RPMI7951 (cell line): ENCODE data around the gene MAML3. TPM values are rescaled to one million over a fixed set of nuclear protein-coding genes. Genes with fewer than 3 reads are reported as not detected.

Experiments used
- DNase-seq: peaks from one replicate; pipeline ENCODE4 v3.0.0-alpha.2; 2012; ENCODE audit warnings: low read depth
- total RNA-seq: library from RNA; depleted of rRNA; stranded (reverse); fragments of >200 nt; shearing (Covaris generic); gene quantifications from 2 replicates; pipeline ENCODE4 v1.2.3, GENCODE V29; 2014; rRNA removed

The MAML3 gene
- total RNA-seq, result 1.9 and 3.2 TPM in 2 replicates

DNA sequence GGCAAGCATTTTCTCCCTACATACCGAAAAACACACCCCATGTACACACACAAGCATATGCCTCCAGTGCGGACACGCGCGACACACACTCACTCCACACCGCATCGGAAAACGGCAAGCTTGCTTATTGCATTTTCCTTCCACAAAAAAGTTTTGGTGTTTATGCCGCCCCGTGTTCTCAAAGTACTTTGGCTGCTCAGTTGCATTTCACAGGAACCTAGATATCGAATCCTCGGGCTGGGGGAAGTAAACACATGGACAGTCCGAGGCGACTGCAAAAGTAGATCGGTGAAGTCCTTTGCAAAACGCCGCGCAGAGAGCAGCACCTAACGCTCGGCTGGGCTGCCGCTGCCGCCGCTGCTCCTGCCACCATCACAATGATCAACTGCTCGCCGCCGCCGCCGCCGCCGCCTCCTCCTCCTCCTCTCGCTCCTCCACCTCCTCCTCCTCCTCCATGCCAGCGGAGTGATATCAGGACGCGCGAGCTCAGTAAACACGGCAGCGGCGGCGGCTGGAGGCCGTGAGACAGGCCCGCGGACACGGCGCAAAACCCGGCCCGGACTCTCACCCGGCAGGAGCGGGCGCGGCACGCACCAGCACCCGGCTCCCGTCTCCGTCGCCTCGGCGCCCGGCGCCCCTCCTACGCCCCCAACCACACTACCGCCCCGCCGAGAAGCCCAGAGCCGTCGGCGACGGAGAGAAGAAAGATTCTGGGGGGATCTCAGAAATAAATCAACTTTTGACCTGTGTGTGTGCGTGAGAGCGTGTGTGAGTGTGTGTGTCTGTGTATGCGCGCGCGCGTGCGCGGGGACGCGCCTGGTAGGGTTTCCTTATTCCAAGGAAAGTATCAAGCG lies at the start of gene MAML3:
Gene MAML3, minus strand, starts transcription at position 467 of the 854 bp plus-strand sequence. CDS start 857 bp downstream, outside the sequence.
- DNase-seq, result peak; percentile 96

DNA sequence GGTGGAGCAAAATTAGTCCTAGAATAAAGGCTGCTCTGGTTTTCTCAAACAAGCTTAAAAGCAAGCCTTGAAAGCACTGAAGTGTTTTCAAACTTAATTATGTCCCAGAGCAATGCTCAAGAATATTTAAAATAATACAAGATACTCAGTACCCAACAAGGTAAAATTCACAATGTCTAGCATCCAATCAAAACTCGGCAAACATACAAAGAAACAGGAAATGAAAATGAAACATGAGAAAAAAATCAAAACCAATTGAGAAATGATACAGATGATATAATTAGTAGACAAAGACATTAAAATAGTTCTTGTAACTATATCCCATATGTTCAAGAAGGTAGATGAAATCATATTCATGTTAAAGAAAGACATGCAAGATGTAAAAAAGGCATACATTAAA lies 45.0 kb upstream of the MAML3 start:
- no peak for DNase-seq

DNA sequence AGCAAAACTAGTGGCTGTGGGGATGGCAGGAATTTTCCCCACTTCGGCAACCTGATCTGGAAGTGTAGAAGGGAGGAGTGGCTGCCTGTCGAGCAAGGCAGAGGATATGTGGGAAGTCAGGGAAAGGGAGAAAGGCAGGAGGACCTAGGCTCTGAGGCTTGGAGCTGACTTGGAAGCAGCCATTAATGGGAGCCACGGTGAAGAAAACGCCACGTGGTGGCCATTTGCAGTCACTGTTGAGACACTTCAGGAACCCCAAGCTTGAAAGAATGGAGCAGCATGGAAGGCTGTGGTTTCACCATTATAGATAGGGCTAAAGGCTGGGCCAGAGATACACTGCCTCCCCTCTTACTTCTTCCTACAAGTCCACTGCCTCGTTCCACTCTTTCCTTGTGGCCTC lies 41.8 kb upstream of the MAML3 start:
- peak; percentile 52 for DNase-seq

GRCh38 chr4:140189805-140190204 lies 35.8 kb upstream of the MAML3 start:
- no peak for DNase-seq

- DNase-seq, result peak; percentile 50
Observed at GRCh38 chr4:140188975-140189374, 35.0 kb upstream of the MAML3 start.

DNA sequence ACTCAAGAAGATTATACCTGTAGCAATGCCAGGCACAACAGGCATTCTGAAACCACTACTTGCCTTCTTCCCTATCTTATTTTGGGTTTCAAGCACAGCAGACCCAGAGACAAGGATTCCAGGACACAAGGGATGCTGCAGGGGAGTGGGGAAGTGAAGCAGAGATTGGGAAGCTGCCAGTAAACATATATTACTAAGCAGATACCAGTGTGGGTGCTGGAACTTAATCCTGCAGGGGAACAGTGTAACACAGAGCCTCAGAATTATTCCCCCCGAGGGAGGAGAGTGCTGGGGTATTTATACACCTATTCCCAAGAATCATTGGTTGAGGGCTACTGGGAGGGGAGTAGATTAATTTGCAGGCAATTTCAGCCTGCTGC lies 33.3 kb upstream of the MAML3 start:
- peak; percentile 3 for DNase-seq

GRCh38 chr4:140186651-140187315 lies 32.8 kb upstream of the MAML3 start:
- peak; percentile 64 for DNase-seq

GRCh38 chr4:140186082-140186438 lies 32.1 kb upstream of the MAML3 start:
- no peak for DNase-seq

- DNase-seq, result no peak
Observed at GRCh38 chr4:140185412-140186081, 31.6 kb upstream of the MAML3 start.

DNA sequence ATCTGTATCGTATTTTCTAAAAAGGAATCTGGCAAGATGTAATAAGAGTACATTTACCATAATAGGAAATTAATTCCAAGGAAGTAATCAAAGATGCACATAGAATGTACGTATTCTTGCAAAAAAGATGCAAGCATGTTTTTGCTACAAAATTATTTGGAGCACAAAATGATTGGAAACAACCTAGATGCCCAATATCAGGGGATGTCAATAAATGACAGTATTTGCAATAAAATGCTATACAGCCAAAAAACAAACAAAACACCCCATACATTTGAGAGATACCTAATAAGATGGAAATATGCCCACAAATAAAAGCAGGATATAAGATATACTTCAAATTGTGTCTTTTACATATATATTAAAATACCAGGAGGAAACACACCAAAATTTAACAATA lies 29.3 kb upstream of the MAML3 start:
- DNase-seq, result no peak

DNA sequence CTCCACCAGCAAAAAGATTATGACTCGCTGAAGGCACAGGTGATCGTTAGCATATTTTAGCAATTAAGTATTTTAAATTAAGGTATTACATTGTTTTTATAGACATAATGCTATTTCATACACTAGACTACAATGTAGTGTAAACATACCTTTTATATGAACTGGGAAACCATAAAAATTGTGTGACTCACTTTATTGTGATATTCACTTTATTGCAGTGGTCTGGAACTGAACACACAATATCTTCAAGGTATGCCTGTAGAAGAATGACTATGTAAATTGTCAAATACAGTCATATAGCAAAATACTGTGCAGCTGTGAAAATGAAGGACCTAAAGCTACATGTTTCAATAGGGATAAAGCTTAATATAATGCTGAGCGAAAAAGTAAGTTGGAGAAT lies 26.6 kb upstream of the MAML3 start:
- DNase-seq, result no peak

DNA sequence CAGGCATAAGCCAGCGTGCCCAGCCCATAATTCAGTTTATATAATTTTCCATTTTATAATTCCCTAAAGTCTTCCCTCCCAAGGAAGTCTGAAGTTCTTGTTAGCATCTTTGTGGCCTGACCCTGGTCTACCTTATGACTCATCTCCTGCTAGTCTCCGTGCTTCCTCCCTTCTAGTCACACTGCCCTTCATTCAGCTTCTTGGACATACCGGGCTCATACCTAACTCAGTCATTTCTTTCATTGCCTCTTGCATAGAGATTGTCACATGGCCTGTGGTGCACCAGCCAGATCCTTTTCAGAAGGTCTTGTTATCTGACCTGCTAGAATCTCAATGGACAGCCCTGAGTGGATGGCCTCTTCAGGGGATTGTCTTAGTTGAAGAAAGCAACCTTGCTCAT lies 22.8 kb upstream of the MAML3 start:
- DNase-seq, result peak; percentile 65

DNA sequence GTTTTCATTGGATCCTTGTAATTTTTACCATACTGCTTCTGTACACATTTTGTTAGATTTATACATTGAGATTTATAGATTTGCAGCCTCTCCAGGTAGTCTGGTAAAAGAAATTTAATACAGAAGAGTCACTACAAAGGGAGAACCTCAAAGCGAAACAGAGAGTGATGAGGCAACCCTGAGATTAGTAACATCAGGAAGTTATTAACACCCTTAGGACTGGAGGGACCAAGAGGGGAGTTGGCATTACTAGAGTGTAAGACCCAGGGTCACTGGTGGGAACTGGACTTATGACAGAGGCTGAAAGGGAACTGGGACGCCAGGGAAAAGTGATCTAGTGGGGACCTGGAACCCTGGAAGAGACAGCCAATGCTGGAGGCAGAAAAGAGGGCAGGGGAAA lies 20.6 kb upstream of the MAML3 start:
- no peak for DNase-seq

DNA sequence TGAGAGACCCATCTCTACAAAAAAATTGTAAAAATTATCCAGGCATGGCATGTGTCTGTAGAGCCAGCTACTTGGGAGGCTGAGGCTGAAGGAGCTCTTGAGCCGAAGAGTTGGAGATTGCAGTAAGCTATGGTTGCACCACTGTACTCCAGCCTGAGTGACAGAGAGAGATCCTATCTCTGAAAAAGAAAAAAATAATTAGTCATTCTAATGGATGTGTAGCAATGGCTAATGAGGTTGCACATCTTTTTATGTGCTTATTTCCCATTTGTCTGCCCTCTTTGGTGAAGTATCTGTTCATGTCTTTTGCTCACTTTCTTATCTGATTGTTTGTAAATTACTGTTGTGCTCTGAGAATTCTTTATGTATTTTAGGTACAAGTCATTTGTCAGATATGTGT lies 19.0 kb upstream of the MAML3 start:
- DNase-seq, result no peak

DNA sequence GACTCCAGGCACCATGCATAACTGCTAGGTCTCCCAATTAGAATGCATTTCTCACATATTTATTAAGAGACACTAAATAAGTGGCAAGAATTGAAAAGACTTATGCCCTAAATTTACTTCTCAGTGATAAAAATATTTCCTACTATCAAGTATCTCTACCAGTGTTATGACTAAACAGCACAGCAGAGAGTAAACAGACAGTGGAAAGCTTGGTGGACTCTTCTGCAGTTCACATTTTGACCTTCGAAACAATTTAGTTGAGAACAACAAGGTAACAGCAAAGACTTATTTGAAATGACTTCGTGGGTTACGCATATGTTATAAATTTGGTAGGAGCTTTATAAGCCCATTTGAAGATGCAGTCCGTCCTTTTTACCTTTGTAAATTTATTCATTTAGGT lies 16.3 kb upstream of the MAML3 start:
- no peak for DNase-seq

GRCh38 chr4:140168936-140169335 lies 15.0 kb upstream of the MAML3 start:
- DNase-seq, result no peak

DNA sequence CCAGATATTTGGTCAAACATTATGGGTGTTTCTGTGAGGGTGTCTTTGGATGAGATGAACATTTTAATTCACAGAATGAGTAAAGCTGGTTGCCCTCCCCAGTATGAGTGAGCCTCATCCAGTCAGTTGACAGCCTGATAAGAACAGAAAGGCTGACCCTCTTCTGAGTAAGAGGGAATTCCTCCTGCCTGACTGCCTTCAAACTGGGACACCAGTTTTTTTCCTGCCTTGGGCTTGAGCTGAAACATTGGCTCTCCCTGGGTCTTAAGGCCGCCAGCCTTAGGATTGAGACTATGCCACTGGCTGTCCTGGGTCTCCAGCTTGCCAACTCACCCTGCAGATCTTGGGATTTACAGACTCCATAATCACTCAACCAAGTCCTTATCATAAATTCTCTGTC lies 14.5 kb upstream of the MAML3 start:
- DNase-seq, result no peak

DNA sequence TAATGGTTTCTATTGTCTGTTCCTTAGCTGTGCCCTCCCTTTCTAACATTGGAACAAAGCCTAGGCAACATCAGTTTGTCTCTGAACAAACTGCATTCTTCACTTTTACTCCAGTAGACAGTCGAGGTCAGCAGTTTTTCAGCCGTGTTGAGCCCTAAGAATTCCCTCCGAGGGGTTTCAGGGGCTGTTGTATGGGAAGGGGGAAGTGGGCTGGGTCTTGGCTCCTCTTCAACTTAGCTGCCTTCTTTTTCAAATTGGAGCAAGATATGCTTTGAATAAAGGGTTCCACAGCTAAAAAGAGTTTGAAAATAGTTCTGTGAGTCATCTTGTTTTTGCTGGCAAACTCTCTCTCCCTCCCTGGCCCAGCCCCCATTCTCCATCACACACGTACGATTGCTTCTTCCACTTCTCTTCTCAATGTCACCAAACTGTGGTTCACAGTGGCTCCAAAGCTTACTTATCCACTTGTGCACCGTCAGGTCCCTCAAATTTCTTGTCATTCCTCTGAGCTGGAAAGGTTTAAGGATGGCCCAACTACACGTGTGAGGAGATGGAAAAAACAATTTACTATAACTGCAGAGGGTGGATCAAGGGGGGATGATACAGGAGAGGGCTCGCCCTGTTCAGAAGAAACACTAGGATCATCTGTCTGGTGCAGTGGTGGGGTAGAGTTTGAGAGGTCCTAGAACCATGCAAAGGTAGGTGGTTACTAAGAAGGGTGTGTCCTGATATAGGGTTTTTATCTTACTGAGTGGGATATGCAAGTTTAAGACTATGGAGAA lies 9.2 kb upstream of the MAML3 start:
- DNase-seq, result peak; percentile 73

GRCh38 chr4:140162596-140162995 lies 8.6 kb upstream of the MAML3 start:
- DNase-seq, result no peak

DNA sequence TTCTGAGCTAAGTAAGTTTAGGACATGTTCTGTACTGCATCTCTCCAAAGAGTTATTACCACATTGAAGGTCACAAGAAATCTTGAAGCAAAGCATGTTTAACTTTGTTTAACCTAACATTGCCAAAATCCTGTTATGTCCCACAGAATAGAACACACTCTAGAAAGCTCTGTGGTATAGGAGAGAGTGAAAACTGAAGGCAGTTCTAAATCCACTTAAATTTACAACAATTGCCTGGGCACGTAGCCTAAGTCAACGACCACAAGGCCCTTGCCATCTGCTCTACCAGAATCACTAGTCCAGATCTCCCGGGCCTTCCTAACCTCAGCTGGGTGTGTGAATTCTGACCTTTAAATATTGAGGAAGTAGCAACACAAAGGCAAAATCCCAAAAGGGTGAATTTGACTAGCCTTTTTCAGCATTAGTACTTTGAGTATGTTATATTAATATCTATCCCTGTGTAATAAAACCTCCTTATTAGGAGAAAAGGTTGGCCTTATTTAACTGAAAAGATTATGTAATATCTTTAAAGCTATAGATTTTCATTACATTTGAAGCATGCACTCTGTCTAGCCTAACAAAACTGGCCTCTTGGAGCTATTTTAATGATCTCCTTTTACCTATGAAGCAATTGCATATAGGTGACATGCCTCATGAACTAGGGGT lies 4.5 kb upstream of the MAML3 start:
- DNase-seq, result peak; percentile 50

DNA sequence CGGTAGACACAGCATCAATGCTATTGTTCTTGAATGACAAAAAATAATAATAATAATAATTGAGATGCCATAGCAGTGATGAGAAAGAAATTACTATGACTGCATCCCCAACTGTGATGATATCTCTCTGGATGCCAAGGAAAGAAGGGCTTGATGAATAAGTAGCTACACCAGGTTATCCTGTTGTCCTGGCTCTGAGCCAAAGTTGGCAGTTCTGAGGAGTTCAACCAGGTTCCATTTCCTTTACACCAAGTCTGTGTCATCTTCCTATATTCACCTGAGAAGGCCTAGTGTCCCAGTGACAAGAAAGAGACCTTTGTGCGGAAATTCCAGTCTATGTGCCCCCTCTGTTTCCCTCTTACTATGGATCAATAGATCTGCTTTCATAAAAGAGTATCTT lies 3.4 kb upstream of the MAML3 start:
- DNase-seq, result no peak
